Activated CD8-positive, alpha-beta memory T cell treated with anti-CD3 and anti-CD28 coated beads for 1 hour (primary cell): Measurements from ENCODE around the gene FLT3.
"Not testable (repeated sequence)": the region's sequence is repeated elsewhere in the genome, so short reads cannot be mapped to it uniquely, and the experiment has no call there.

Source experiments
- DNase-seq, 2 donors: peaks; one replicate each; pipeline ENCODE4 v3.0.0-alpha.2; 2020; ENCODE audit warnings: low read depth in 1 of 2; ENCODE audit errors: extremely low read depth in 1 of 2

Gene FLT3

DNA sequence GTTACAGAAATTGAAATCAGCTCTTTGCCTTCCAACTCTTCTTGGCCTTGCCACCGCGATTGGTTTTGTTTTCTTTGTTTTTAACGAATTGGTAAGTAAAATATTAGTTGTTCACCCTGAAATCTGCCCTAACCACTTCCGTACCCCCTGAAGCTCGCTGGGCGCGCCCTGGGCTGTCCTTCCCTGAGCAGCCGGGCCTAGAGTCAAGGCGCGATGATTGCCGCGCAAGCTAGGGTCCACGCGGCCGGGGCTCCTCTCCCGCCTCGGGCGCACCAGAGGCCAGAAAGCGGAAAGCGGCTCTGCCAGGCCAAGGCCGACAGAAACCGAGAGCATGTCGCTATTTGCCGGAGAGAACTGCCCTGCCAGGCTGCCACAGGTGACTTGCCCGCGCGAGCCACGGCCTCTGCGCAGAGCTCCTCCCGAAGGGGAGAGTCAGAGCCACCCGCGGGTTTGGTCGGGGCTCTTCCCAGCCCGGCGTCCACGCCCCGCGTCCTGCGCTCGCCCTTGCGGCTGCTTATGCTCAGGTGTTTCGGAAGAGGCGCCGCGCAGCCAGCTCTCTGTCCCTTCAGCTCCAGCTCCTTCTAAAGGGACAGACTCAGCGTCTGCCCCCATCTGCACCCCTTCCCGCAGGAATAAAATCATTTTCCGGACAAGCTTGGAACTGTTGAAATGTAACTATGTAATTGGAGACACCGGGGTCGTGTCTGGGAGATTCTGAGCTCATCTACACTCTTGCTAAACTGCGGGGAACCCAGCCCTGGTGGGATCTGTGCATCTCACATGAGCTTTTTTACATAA lies 124.6 kb downstream of the FLT3 start:
- DNase-seq = no peak

DNA sequence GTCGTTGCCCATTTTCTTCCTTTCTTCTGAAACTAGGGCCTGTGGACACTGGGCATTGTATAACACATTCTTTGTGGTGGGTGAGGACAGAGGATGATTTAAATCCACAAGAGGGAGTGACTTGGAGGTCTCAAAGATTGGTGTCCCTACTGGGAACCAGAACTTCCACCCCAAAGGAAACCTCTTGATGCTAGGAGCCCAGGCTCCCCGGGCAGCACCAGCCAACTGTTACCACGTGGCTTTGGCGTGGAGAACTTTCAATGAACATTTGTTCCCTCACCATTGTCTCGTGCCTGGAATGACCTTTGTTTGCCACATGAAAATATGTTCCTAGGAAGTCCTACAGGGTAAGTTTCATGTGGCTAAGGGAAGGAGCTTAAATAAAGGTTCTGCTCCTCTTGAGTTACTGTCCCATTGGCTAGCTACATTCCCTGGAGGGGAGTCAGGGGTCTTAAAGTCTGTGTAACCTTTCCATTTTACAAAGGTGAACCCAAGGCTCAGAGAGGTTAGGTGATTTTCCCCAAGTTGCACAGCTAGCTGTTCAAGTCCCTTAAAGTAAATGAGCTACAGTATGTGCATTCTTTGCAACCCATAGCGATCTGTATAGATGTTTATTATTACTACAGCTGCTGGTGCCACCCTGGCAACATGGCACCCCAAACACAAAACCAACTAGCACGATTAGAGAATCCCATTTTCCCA lies 126.3 kb downstream of the FLT3 start:
- no peak for DNase-seq

GRCh38 chr13:27973291-27973690 lies 127.1 kb downstream of the FLT3 start:
- no peak for DNase-seq

DNA sequence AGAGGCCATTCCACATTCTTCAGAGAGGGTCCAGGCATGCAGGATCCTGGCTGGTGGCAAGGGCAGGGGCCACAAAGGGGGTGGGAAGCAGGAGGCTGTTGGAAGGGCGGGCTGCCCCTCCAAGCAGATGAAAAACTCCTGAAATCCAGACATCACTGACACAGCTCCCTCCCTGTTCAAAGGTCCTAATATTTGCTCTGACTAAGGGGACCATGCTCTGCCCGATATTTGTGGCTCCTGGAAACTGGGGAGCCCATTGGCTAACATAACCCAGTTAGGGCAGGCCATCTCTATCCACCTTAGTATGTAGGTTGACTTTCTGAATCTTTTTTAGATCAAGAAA lies 127.9 kb downstream of the FLT3 start:
- DNase-seq = no peak

DNA sequence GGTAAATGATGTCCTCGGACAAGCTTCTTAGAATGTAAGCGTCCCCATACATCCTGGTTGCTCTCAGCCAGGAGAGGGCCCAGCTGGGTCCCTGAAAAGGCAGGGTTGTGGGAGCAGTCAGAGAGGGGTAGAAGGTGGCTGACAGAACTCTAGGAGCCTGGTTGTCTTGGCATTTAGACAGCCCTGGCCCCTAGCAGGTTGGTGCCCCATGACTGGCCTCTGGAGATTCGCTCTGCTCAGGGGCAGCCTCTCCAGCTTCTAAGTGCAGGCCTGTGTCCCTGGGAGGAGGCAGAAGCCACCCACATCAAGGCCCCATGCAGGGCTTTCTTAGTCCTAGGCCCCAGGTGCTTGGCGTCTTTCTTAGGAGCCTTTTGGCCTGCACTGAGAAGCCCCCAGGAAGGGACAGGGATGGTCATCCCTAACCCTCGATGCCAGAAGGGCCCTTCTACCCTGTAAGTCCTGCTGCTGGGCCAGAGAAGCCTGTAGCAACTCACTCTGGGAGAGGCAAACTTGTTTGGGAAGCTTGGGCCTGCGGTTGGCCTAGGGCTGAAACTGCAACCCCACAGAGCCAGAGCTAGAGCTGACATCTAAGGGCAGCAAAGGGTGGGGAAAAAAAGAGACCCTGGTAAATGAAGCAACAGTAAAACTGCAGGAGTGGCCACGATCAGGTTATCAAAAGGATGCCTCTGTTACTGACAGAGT lies 128.4 kb downstream of the FLT3 start:
- DNase-seq = no peak

DNA sequence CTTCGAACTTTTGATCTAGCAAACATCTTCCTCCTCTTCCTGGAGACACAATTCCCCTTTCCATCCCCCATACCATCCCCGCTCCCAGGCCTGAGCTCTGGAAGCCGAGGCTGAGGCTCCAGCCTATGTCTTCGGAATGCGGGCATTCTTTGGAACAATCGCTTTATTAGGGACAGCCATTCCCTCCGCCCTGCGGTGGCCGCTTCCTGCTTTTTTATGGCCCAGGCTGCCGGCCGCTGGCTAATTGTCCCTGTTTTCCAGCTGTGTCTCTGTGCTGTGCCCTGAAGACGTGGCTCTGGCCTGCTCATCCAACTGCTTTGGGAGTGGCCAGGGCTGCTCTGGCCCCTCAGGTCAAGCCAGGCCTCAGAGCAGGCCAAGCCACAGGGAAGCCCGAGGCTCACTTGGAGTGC lies 129.1 kb downstream of the FLT3 start:
- no peak for DNase-seq

- no peak for DNase-seq
Measured at GRCh38 chr13:27970382-27971235, 129.8 kb downstream of the FLT3 start.

DNA sequence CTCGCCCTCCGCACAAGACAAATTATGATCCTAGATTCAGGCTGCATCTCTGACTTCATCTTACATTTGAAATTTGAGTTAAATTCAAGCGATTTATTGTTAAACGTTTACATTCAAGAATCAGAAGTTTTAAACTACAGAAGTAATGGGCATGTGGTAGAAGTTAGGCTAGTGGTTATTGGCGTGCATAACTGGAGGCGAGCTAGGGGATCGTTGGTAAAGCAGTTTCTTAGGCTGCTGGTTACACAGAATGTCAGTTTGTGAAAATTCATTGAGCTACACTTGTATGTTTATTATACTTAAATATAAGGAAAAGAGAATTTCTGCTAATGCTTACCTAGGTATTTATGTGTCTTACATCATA lies 130.5 kb downstream of the FLT3 start:
- no peak for DNase-seq

DNA sequence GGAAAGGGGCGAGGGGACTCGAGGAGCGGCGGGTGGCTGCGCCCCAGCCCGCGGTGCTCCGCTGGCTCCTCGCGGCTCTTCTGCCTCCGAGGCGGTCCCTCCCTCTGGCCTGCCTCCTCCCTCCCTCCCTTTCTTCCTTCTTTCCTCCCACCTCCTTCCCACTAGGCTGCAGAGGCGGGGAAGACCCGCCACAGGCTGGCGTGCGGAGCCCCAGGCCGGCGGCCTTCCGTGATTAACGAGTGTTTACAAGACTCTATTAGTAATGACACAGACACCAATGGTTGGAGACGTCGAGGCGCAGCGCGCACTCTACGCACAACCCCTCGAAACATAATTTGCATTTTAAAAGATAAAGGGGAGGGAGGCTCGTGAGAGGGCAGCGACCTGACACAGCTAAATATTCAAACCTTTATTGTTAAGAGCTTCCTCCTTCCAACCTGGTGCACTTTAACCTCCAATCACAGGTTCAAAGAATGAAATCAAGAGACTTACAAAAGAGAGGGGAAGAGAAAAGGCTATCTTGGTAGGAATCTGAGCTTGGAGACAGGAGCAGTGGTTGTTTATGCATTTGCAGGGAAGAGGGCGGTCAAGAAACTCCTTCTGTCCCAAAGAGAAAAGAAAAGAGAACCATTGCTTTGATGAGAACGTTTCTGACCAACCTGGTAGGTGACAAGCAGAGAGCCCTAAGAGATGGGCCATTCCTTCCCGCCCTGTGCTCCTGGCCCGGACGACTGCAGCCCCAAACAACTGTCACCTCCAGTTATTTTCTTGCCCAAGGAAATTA lies 131.1 kb downstream of the FLT3 start, which contains the start of gene CDX2:
Gene CDX2 (minus strand): TSS at position 234 of the 784 bp plus-strand sequence. CDS start 309 bp downstream, outside the sequence.
- no peak for DNase-seq

DNA sequence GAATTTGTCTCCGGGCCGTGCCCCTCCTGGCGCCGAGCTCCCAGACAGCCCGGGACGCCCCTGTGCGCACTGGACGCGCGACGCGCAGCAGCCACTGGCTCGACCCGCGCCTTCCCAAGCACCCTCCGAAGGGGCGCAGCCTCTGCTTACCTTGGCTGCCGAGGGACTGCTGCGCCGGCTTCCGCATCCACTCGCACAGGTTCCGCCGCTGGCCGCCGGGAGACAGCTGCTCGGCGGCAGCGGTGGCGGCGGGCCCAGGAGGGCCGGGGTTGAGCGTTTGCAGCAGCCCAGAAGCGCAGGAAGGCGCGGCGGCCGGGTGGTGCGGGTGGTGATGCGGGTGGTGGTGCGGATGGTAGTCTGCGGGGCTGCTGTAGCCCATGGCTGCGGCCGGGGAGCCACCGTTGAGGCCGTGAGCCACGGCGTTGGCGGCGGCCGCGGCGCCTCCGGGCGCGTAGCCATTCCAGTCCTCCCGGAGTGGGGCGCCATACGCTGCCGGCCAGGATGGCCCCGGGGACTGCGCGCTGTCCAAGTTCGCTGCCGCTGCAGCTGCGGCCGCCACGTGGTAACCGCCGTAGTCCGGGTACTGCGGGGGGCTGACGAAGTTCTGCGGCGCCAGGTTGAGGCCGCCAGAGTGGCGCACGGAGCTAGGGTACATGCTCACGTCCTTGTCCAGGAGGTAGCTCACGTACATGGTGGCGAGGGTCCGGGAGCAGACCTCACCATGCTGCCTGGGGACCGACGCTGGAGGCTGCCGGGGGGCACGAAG lies 131.9 kb downstream of the FLT3 start:
- DNase-seq = no peak

GRCh38 chr13:27967736-27968315 lies 132.6 kb downstream of the FLT3 start:
- no peak for DNase-seq

- DNase-seq = no peak
Measured at GRCh38 chr13:27967203-27967735, 133.1 kb downstream of the FLT3 start.

GRCh38 chr13:27966641-27967202 lies 133.7 kb downstream of the FLT3 start:
- DNase-seq = no peak

GRCh38 chr13:27965740-27966640 lies 134.4 kb downstream of the FLT3 start:
- DNase-seq = no peak

DNA sequence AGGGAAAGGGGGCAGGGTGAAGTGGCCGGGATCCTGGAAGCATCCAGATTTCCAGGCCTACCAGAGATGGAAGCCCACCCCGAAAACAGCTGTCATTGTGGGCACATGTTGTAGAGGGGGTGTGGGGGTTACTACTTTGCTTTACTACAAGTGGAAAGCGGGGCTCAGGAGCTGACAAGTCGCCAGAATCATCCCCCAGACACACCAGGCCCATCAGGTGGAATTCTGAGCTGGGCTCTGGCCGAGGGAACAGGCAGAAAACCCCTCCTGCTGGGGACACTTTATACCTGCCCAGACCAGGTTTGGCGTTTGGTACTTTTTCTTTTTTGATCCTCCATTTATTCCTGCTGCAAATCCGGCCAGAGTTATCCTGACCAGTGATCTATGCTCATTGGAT lies 135.0 kb downstream of the FLT3 start:
- DNase-seq = no peak

GRCh38 chr13:27964741-27965323 lies 135.5 kb downstream of the FLT3 start:
- DNase-seq = no peak

- not testable (repeated sequence) for DNase-seq
Measured at GRCh38 chr13:27964206-27964605, 136.2 kb downstream of the FLT3 start.
